Ishikawa (cell line): ENCODE measurements around the gene MGAT4C.

ENCODE experiments used
- EP300 ChIP-seq: IDR thresholded peaks from 2 replicates; pipeline ENCODE4 v1.6.1; 2012; ENCODE audit warnings: borderline replicate concordance
- MAX ChIP-seq: IDR thresholded peaks from 2 replicates; pipeline ENCODE4 v1.6.1; 2012
- YY1 ChIP-seq: IDR thresholded peaks from 2 replicates; pipeline ENCODE4 v1.6.1; 2012; ENCODE audit warnings: low read depth

- TF ChIP-seq MAX (no peak), YY1 (no peak), EP300 (no peak)
Measured at GRCh38 chr12:85968606-85969005, 287.6 kb downstream of the MGAT4C start.
